Mucosa of descending colon (tissue), 3 donors: Measurements from ENCODE around the gene TMEM107. TPM values are rescaled to one million over a fixed set of nuclear protein-coding genes. Genes with fewer than 3 reads are reported as not detected.

Experiments
- ATAC-seq: fragments of 200-7000 bp; cut with Tn5 transposase; one replicate; pipeline ENCODE4 v1.9.1; 2020; ENCODE audit warnings: mild to moderate bottlenecking, moderate library complexity
- DNase-seq, 3 donors: peaks; one replicate each; pipeline ENCODE4 v3.0.0-alpha.2; 2020
- H3K36me3 ChIP-seq: fragments of 200-600 bp; one replicate; pipeline ENCODE4 v1.8.0; 2021; ENCODE audit warnings: low read depth, mild to moderate bottlenecking
- H3K4me1 ChIP-seq: fragments of 200-600 bp; one replicate; pipeline ENCODE4 v1.8.0; 2021; ENCODE audit warnings: low read depth, mild to moderate bottlenecking
- H3K4me3 ChIP-seq: fragments of 200-600 bp; one replicate; pipeline ENCODE4 v1.8.0; 2021; ENCODE audit warnings: mild to moderate bottlenecking
- H3K9me3 ChIP-seq: fragments of 200-600 bp; one replicate; pipeline ENCODE4 v1.8.0; 2021; ENCODE audit warnings: mild to moderate bottlenecking
- CTCF ChIP-seq: fragments of 200-600 bp; IDR thresholded peaks from one replicate; pipeline ENCODE4 v1.8.0; 2022; ENCODE audit warnings: antibody characterized with exemption, mild to moderate bottlenecking
- intact Hi-C, 2 donors: fragments of 100-400 bp; cut with DNase I in 1 of 2; cut with micrococcal nuclease in 1 of 2; formaldehyde crosslinking; loops; one replicate each; pipeline versions ENCODE4 v1.11.0 to v1.11.1; 2022; cut with DNase I, micrococcal nuclease
- total RNA-seq, 3 donors: library from RNA; stranded (reverse); fragmentation: NEBNext Ultra II Directional in 2 of 3; extraction: Animal tissue kit (Norgen Biotek cat#: 25700) in 2 of 3; gene quantifications; one replicate each; pipeline versions ENCODE4 v1.2.1 to v1.2.4, GENCODE V29; 2021 to 2023
- donor health status: DM: no; HTN: no; CAD: no; lungs with moderate emphysema.
- donor health status: DM: no; HTN: no; CAD: no.
- donor health status: DM: no; HTN: yes; CAD: no.

Gene TMEM107
- total RNA-seq, 3 donors from 2014 or later = 8.0 to 19.1 (median 9.6) TPM

GRCh38 chr17:8210761-8211458 is 34.7 kb upstream of the TMEM107 start:
- Histone ChIP-seq H3K36me3 (no peaks in the 10 kb centered on the region), H3K4me3 (peak overlapping the region; percentile 22), H3K4me1 (peaks cover 6% of the 10 kb centered on the region), H3K9me3 (no peaks in the 10 kb centered on the region)
- no peak for TF ChIP-seq CTCF
- intact Hi-C loops = no loop called here
- ATAC-seq (peak; percentile 20), DNase-seq (peak in 2 of 3 donors; percentile 33 to 36)

GRCh38 chr17:8209907-8210760 is 34.0 kb upstream of the TMEM107 start, which contains the start of gene AURKB:
AURKB (minus strand) TSS chr17:8210575; CDS start chr17:8210224, 351 bp downstream.
- Histone ChIP-seq H3K4me1 (peaks cover 4% of the 10 kb centered on the region), H3K36me3 (no peaks in the 10 kb centered on the region), H3K4me3 (peak within 1 kb of the TSS; percentile 22), H3K9me3 (no peaks in the 10 kb centered on the region)
- ATAC-seq (peak; percentile 99), DNase-seq (peak; percentile 91 to 98 (median 94))
- intact Hi-C loops = no loop called here
- TF ChIP-seq CTCF = no peak

- no peak for ATAC-seq
- Histone ChIP-seq H3K4me3 (no peak overlapping the region), H3K4me1 (peaks cover 4% of the 10 kb centered on the region), H3K9me3 (no peaks in the 10 kb centered on the region), H3K36me3 (no peaks in the 10 kb centered on the region)
- TF ChIP-seq CTCF = no peak
- intact Hi-C loops = no loop called here
- peak in 1 of 3 donors; percentile 39 for DNase-seq
Measured at GRCh38 chr17:8206536-8206935, 30.4 kb upstream of the TMEM107 start.

- ATAC-seq = no peak
- no peaks in the 10 kb centered on the region for H3K36me3 ChIP-seq
- H3K9me3 ChIP-seq = no peaks in the 10 kb centered on the region
- H3K4me1 ChIP-seq = peaks cover 2% of the 10 kb centered on the region
- intact Hi-C loops = no loop called here
- no peak overlapping the region for H3K4me3 ChIP-seq
- DNase-seq = peak in 1 of 3 donors; percentile 53
- TF ChIP-seq CTCF = no peak
Measured at GRCh38 chr17:8204761-8205555, 28.8 kb upstream of the TMEM107 start.

- intact Hi-C loops = no loop called here
- H3K4me3 ChIP-seq = no peak overlapping the region
- H3K4me1 ChIP-seq = peaks cover 42% of the 10 kb centered on the region
- TF ChIP-seq CTCF = no peak
- H3K9me3 ChIP-seq = no peaks in the 10 kb centered on the region
- DNase-seq (peak; percentile 56 to 90 (median 58)), ATAC-seq (peak; percentile 57)
- peaks cover 10% of the 10 kb centered on the region for H3K36me3 ChIP-seq
Measured at GRCh38 chr17:8192070-8192815, 16.1 kb upstream of the TMEM107 start.
